ENCODE results near the gene S100B. TPM values are rescaled to one million over a fixed set of nuclear protein-coding genes. Genes with fewer than 3 reads are reported as not detected.

The S100B gene
- total and polyA plus RNA-seq, 2 of the 13 experiments (the other 11 are each of a cell fraction or from before 2014, with no cell fraction given) = not detected

DNA sequence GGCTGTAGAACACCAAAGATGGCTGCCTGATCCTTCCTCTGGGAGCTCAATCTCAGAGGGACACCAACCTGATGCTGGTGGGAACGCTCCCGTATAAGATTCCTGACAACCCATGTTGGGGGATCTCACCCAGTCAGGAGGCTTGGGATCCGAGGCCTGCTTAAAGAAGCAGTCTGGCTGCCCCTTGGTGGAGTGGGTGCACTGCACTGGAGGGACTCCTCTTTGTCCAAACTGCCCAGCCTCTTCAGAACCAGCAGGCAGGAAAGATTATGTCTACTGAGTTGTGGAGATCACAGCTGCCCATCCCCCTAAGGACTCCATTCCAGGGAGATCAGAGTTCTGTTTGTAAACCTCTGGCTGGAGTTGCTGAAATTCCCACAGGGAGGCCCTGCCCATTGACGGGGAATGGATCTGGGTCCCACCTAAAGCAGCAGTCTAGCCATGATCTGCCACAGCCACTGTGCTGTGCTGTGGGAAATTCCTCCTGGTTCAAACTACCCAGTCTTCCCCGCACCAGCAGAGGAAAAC is 23.0 kb downstream of the S100B start (continued):
- TF ChIP-seq, protein P1, sequence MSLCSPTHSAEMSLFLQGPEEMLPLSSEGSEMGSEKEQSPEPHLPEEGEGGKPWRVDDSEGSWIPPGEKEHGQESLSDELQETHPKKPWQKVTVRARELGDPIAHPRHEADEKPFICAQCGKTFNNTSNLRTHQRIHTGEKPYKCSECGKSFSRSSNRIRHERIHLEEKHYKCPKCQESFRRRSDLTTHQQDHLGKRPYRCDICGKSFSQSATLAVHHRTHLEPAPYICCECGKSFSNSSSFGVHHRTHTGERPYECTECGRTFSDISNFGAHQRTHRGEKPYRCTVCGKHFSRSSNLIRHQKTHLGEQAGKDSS (CRISPR knock-in tag; IDR thresholded peaks at IDR 0.05; ENCODE audit: borderline replicate concordance, low read depth) = 0 out of 2 replicates have a peak, but pooled peaks have one; percentile 54
- TF ChIP-seq ZNF431 (CRISPR knock-in tag; IDR thresholded peaks at IDR 0.05; ENCODE audit: borderline replicate concordance, low read depth) (no peak), ZMAT3 (CRISPR knock-in tag; conservative IDR thresholded peaks at IDR 0.05) (no peak), ZNF557 (CRISPR knock-in tag; IDR thresholded peaks at IDR 0.05) (no peak), PCBP1 (IDR thresholded peaks at IDR 0.05; ENCODE audit: borderline replicate concordance, low read depth, low read length) (no peak), SAP130 (CRISPR knock-in tag; IDR thresholded peaks at IDR 0.05; ENCODE audit: low read depth) (peak; percentile 45), FOXK1 (CRISPR knock-in tag; IDR thresholded peaks at IDR 0.05; ENCODE audit: borderline replicate concordance, low read depth) (no peak), ZNF652 (CRISPR knock-in tag; IDR thresholded peaks at IDR 0.05; ENCODE audit: borderline replicate concordance, low read depth) (no peak), ZNF33A (CRISPR knock-in tag; IDR thresholded peaks at IDR 0.05; ENCODE audit: borderline replicate concordance) (no peak), ZNF678 (CRISPR knock-in tag; IDR thresholded peaks at IDR 0.05) (no peak), BRD4 (CRISPR knock-in tag; IDR thresholded peaks at IDR 0.05) (no peak), RBFOX2 (IDR thresholded peaks at IDR 0.05; ENCODE audit: low read depth, low read length) (no peak)
- TF ChIP-seq, protein P2, sequence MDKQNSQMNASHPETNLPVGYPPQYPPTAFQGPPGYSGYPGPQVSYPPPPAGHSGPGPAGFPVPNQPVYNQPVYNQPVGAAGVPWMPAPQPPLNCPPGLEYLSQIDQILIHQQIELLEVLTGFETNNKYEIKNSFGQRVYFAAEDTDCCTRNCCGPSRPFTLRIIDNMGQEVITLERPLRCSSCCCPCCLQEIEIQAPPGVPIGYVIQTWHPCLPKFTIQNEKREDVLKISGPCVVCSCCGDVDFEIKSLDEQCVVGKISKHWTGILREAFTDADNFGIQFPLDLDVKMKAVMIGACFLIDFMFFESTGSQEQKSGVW (CRISPR knock-in tag; IDR thresholded peaks at IDR 0.05; ENCODE audit: borderline replicate concordance) = no peak
- TF ChIP-seq, protein P3, sequence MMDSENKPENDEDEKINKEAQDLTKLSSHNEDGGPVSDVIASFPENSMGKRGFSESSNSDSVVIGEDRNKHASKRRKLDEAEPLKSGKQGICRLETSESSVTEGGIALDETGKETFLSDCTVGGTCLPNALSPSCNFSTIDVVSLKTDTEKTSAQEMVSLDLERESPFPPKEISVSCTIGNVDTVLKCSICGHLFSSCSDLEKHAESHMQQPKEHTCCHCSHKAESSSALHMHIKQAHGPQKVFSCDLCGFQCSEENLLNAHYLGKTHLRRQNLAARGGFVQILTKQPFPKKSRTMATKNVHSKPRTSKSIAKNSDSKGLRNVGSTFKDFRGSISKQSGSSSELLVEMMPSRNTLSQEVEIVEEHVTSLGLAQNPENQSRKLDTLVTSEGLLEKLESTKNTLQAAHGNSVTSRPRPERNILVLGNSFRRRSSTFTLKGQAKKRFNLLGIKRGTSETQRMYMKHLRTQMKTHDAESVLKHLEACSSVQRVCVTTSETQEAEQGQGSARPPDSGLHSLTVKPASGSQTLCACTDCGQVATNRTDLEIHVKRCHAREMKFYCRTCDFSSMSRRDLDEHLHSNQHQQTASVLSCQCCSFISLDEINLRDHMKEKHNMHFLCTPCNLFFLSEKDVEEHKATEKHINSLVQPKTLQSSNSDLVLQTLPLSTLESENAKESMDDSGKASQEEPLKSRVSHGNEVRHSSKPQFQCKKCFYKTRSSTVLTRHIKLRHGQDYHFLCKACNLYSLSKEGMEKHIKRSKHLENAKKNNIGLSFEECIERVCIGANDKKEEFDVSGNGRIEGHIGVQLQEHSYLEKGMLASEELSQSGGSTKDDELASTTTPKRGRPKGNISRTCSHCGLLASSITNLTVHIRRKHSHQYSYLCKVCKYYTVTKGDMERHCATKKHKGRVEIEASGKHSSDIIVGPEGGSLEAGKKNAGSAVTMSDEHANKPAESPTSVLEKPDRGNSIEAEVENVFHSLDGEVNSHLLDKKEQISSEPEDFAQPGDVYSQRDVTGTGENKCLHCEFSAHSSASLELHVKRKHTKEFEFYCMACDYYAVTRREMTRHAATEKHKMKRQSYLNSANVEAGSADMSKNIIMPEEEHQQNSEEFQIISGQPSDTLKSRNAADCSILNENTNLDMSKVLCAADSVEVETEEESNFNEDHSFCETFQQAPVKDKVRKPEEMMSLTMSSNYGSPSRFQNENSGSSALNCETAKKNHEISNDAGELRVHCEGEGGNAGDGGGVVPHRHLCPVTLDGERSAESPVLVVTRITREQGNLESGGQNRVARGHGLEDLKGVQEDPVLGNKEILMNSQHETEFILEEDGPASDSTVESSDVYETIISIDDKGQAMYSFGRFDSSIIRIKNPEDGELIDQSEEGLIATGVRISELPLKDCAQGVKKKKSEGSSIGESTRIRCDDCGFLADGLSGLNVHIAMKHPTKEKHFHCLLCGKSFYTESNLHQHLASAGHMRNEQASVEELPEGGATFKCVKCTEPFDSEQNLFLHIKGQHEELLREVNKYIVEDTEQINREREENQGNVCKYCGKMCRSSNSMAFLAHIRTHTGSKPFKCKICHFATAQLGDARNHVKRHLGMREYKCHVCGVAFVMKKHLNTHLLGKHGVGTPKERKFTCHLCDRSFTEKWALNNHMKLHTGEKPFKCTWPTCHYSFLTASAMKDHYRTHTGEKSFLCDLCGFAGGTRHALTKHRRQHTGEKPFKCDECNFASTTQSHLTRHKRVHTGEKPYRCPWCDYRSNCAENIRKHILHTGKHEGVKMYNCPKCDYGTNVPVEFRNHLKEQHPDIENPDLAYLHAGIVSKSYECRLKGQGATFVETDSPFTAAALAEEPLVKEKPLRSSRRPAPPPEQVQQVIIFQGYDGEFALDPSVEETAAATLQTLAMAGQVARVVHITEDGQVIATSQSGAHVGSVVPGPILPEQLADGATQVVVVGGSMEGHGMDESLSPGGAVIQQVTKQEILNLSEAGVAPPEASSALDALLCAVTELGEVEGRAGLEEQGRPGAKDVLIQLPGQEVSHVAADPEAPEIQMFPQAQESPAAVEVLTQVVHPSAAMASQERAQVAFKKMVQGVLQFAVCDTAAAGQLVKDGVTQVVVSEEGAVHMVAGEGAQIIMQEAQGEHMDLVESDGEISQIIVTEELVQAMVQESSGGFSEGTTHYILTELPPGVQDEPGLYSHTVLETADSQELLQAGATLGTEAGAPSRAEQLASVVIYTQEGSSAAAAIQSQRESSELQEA (CRISPR knock-in tag; IDR thresholded peaks at IDR 0.05; ENCODE audit: not compliant biosample characterization) = no peak
- TF ChIP-seq, protein P4, sequence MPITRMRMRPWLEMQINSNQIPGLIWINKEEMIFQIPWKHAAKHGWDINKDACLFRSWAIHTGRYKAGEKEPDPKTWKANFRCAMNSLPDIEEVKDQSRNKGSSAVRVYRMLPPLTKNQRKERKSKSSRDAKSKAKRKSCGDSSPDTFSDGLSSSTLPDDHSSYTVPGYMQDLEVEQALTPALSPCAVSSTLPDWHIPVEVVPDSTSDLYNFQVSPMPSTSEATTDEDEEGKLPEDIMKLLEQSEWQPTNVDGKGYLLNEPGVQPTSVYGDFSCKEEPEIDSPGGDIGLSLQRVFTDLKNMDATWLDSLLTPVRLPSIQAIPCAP (CRISPR knock-in tag; IDR thresholded peaks at IDR 0.05; ENCODE audit: low read depth) = no peak
- TF ChIP-seq, protein P5, sequence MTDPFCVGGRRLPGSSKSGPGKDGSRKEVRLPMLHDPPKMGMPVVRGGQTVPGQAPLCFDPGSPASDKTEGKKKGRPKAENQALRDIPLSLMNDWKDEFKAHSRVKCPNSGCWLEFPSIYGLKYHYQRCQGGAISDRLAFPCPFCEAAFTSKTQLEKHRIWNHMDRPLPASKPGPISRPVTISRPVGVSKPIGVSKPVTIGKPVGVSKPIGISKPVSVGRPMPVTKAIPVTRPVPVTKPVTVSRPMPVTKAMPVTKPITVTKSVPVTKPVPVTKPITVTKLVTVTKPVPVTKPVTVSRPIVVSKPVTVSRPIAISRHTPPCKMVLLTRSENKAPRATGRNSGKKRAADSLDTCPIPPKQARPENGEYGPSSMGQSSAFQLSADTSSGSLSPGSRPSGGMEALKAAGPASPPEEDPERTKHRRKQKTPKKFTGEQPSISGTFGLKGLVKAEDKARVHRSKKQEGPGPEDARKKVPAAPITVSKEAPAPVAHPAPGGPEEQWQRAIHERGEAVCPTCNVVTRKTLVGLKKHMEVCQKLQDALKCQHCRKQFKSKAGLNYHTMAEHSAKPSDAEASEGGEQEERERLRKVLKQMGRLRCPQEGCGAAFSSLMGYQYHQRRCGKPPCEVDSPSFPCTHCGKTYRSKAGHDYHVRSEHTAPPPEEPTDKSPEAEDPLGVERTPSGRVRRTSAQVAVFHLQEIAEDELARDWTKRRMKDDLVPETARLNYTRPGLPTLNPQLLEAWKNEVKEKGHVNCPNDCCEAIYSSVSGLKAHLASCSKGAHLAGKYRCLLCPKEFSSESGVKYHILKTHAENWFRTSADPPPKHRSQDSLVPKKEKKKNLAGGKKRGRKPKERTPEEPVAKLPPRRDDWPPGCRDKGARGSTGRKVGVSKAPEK (CRISPR knock-in tag; IDR thresholded peaks at IDR 0.05; ENCODE audit: borderline replicate concordance) = no peak

Measured in HepG2 (cell line).